HepG2 (cell line): ENCODE data around the gene EFNA3. TPM values are rescaled to one million over a fixed set of nuclear protein-coding genes. Genes with fewer than 3 reads are reported as not detected.
A peak's percentile ranks its signal among the peaks of the same experiment; 100 is the strongest.

Experiments
- AKAP8 ChIP-seq: sonication (generic); formaldehyde crosslinking; IDR thresholded peaks from 2 replicates; pipeline ENCODE4 v1.5.1; 2020; ENCODE audit warnings: mild to moderate bottlenecking, missing genetic modification reagents
- ARID2 ChIP-seq: sonication (generic); formaldehyde crosslinking; IDR thresholded peaks from 2 replicates; pipeline ENCODE4 v1.8.1; 2022; ENCODE audit warnings: mild to moderate bottlenecking, missing genetic modification reagents, borderline replicate concordance
- BRD4 ChIP-seq: sonication (generic); formaldehyde crosslinking; IDR thresholded peaks from 2 replicates; pipeline ENCODE4 v1.4.0; 2020; ENCODE audit warnings: missing genetic modification reagents
- CCDC6 ChIP-seq: sonication (generic); formaldehyde crosslinking; IDR thresholded peaks from 2 replicates; pipeline ENCODE4 v1.8.1; 2022; ENCODE audit warnings: mild to moderate bottlenecking, missing genetic modification reagents, moderate library complexity
- EHMT2 ChIP-seq: fragments of 200-600 bp; sonication (generic); IDR thresholded peaks from 2 replicates; pipeline ENCODE4 v1.7.0; 2017; ENCODE audit warnings: antibody characterized with exemption, low read depth, low read length, borderline replicate concordance
- HNRNPH1 ChIP-seq: fragments of 200-400 bp; formaldehyde crosslinking; optimal IDR thresholded peaks from 2 replicates; pipeline ENCODE3; 2017; ENCODE audit warnings: mild to moderate bottlenecking, low read depth, low read length
- MBNL3 ChIP-seq: fragments of 250-450 bp; sonication (Bioruptor Pico); conservative IDR thresholded peaks from 2 replicates; pipeline ENCODE4 v1.8.0; 2022; ENCODE audit warnings: mild to moderate bottlenecking, inconsistent platforms
- MLLT10 ChIP-seq: sonication (generic); formaldehyde crosslinking; IDR thresholded peaks from 2 replicates; pipeline ENCODE4 v1.4.0; 2020; ENCODE audit warnings: missing genetic modification reagents
- NR1H2 ChIP-seq: sonication (generic); formaldehyde crosslinking; IDR thresholded peaks from 2 replicates; pipeline ENCODE4 v1.8.1; 2022; ENCODE audit warnings: low read depth, missing genetic modification reagents, borderline replicate concordance
- SP1 ChIP-seq, 2 experiments: fragments of 450-650 bp in 1 of 2; sonication (generic) in 1 of 2; formaldehyde crosslinking in 1 of 2; IDR thresholded peaks; 2 replicates each; pipeline versions ENCODE4 v1.4.0 to v1.6.1; 2016 to 2020; ENCODE audit warnings: missing genetic modification reagents in 1 of 2
- TGIF2 ChIP-seq: IDR thresholded peaks from 2 replicates; pipeline ENCODE4 v1.6.1; 2016; ENCODE audit warnings: control low read depth, missing compliant biosample characterization
- ZNF160 ChIP-seq: sonication (generic); formaldehyde crosslinking; IDR thresholded peaks from 2 replicates; pipeline ENCODE4 v1.8.0; 2022; ENCODE audit warnings: mild to moderate bottlenecking, inconsistent platforms, missing genetic modification reagents
- ZNF17 ChIP-seq: sonication (generic); formaldehyde crosslinking; IDR thresholded peaks from 2 replicates; pipeline ENCODE4 v1.5.0; 2020; ENCODE audit warnings: mild to moderate bottlenecking, missing genetic modification reagents
- ZNF382 ChIP-seq: sonication (generic); formaldehyde crosslinking; IDR thresholded peaks from 2 replicates; pipeline ENCODE4 v1.5.0; 2020; ENCODE audit warnings: missing genetic modification reagents, mild to moderate bottlenecking, borderline replicate concordance
- ZNF383 ChIP-seq: sonication (generic); formaldehyde crosslinking; IDR thresholded peaks from 2 replicates; pipeline ENCODE4 v1.4.0; 2020; ENCODE audit warnings: missing genetic modification reagents, mild to moderate bottlenecking, borderline replicate concordance
- ZNF557 ChIP-seq: sonication (generic); formaldehyde crosslinking; IDR thresholded peaks from 2 replicates; pipeline ENCODE4 v1.4.0; 2020; ENCODE audit warnings: missing genetic modification reagents
- ZNF772 ChIP-seq: sonication (generic); formaldehyde crosslinking; IDR thresholded peaks from 2 replicates; pipeline ENCODE4 v1.5.0; 2020; ENCODE audit warnings: mild to moderate bottlenecking, missing genetic modification reagents
- polyA plus RNA-seq, 8 experiments: library from polyadenylated mRNA; depleted of rRNA in 3 of 8; stranded (reverse) in 7 of 8; unstranded in 1 of 8; fragments of >200 nt; fragmentation: Illumina TruSeq in 4 of 8; extraction: Trizol in 4 of 8; gene quantifications; 2 replicates each; pipeline versions ENCODE4 v1.2.1 to v1.2.3, GENCODE V29; 2011 to 2016; ENCODE audit warnings: low read depth in 4 of 8, missing spikeins in 1 of 8, mixed read lengths in 1 of 8; ENCODE audit not compliant: insufficient read depth in 1 of 8
- total RNA-seq, 5 experiments: library from RNA; depleted of rRNA; stranded (reverse); fragments of >200 nt; fragmentation: Illumina TruSeq; extraction: Trizol; gene quantifications; 2 replicates each; pipeline ENCODE4 v1.2.3, GENCODE V29; 2016; ENCODE audit warnings: low read depth in 1 of 5
- TF ChIP-seq, protein P1 (sequence below): sonication (generic); formaldehyde crosslinking; IDR thresholded peaks from 2 replicates; pipeline ENCODE4 v1.4.0; 2020; ENCODE audit warnings: mild to moderate bottlenecking, missing genetic modification reagents
- TF ChIP-seq, protein P2 (sequence below): sonication (generic); formaldehyde crosslinking; IDR thresholded peaks from 2 replicates; pipeline ENCODE4 v1.5.0; 2020; ENCODE audit warnings: mild to moderate bottlenecking, missing genetic modification reagents, borderline replicate concordance
- TF ChIP-seq, protein P3 (sequence below): sonication (generic); formaldehyde crosslinking; IDR thresholded peaks from 2 replicates; pipeline ENCODE4 v1.5.0; 2020; ENCODE audit warnings: missing genetic modification reagents

EFNA3 gene
- total and polyA plus RNA-seq, 2 of the 13 experiments (the other 11 are each of a cell fraction or from before 2014, with no cell fraction given), result 1.0 to 5.7 TPM

DNA sequence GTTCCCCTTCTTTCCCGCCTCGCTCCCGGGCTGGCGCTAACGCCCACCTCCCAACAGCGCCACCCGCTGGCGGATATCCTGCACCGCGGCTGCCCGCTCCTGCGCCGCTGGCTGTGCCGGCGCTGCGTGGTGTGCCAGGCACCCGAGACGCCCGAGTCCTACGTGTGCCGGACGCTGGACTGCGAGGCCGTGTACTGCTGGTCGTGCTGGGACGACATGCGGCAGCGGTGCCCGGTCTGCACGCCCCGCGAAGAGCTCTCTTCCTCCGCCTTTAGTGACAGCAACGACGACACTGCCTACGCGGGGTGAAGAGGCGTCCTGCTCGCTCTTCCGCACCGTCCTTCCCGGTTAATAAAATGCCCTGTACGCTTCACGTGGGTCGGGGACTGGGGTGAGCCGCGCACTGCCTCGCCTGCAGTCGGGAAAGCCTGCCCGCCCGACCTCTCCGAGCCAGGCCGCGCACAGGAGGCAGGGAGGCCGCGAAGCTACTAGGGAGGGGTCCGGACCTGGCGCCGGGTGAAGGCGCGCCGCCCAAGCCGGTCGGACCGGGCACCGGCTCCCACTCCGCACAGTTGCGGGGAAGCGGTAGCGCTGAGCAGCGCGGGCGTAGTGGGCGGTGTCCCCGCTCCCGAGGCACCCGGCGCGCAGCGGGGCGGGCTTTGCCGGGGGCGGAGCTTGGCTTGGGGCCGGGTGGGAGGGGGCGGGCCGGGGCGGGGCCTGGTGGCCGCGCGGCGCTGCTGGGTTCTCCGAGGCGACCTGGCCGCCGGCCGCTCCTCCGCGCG, 27.9 kb upstream of the EFNA3 start, which contains the start of gene ADAM15 (continued):
- no peak for TF ChIP-seq MBNL3
- no peak for TF ChIP-seq ZNF382 (CRISPR knock-in tag)
- peak; percentile 93 for TF ChIP-seq TGIF2 (CRISPR knock-in tag)
- TF ChIP-seq ZNF17 (CRISPR knock-in tag), result no peak
- no peak for TF ChIP-seq HNRNPH1
- no peak for TF ChIP-seq SP1 (IDR thresholded peaks at IDR 0.05)
- peak; percentile 88 for TF ChIP-seq SP1 (CRISPR knock-in tag; IDR thresholded peaks at IDR 0.05)
- no peak; the same call in 1 of the 2 replicates for TF ChIP-seq ZNF160 (CRISPR knock-in tag)
- TF ChIP-seq, protein P1, sequence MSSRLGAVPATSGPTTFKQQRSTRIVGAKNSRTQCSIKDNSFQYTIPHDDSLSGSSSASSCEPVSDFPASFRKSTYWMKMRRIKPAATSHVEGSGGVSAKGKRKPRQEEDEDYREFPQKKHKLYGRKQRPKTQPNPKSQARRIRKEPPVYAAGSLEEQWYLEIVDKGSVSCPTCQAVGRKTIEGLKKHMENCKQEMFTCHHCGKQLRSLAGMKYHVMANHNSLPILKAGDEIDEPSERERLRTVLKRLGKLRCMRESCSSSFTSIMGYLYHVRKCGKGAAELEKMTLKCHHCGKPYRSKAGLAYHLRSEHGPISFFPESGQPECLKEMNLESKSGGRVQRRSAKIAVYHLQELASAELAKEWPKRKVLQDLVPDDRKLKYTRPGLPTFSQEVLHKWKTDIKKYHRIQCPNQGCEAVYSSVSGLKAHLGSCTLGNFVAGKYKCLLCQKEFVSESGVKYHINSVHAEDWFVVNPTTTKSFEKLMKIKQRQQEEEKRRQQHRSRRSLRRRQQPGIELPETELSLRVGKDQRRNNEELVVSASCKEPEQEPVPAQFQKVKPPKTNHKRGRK (CRISPR knock-in tag), result no peak
- no peak for TF ChIP-seq ZNF557 (CRISPR knock-in tag)
- no peak for TF ChIP-seq MLLT10 (CRISPR knock-in tag)
- TF ChIP-seq ZNF383, result 0 out of 2 replicates have a peak, but pooled peaks have one; percentile 53
- TF ChIP-seq NR1H2, result peak; percentile 18; the same call in 1 of the 2 replicates
- peak; percentile 81 for TF ChIP-seq CCDC6
- TF ChIP-seq EHMT2, result no peak
- peak; percentile 79; the same call in 1 of the 2 replicates for TF ChIP-seq AKAP8 (CRISPR knock-in tag)
- TF ChIP-seq ZNF772 (CRISPR knock-in tag), result peak; percentile 90
- TF ChIP-seq, protein P2, sequence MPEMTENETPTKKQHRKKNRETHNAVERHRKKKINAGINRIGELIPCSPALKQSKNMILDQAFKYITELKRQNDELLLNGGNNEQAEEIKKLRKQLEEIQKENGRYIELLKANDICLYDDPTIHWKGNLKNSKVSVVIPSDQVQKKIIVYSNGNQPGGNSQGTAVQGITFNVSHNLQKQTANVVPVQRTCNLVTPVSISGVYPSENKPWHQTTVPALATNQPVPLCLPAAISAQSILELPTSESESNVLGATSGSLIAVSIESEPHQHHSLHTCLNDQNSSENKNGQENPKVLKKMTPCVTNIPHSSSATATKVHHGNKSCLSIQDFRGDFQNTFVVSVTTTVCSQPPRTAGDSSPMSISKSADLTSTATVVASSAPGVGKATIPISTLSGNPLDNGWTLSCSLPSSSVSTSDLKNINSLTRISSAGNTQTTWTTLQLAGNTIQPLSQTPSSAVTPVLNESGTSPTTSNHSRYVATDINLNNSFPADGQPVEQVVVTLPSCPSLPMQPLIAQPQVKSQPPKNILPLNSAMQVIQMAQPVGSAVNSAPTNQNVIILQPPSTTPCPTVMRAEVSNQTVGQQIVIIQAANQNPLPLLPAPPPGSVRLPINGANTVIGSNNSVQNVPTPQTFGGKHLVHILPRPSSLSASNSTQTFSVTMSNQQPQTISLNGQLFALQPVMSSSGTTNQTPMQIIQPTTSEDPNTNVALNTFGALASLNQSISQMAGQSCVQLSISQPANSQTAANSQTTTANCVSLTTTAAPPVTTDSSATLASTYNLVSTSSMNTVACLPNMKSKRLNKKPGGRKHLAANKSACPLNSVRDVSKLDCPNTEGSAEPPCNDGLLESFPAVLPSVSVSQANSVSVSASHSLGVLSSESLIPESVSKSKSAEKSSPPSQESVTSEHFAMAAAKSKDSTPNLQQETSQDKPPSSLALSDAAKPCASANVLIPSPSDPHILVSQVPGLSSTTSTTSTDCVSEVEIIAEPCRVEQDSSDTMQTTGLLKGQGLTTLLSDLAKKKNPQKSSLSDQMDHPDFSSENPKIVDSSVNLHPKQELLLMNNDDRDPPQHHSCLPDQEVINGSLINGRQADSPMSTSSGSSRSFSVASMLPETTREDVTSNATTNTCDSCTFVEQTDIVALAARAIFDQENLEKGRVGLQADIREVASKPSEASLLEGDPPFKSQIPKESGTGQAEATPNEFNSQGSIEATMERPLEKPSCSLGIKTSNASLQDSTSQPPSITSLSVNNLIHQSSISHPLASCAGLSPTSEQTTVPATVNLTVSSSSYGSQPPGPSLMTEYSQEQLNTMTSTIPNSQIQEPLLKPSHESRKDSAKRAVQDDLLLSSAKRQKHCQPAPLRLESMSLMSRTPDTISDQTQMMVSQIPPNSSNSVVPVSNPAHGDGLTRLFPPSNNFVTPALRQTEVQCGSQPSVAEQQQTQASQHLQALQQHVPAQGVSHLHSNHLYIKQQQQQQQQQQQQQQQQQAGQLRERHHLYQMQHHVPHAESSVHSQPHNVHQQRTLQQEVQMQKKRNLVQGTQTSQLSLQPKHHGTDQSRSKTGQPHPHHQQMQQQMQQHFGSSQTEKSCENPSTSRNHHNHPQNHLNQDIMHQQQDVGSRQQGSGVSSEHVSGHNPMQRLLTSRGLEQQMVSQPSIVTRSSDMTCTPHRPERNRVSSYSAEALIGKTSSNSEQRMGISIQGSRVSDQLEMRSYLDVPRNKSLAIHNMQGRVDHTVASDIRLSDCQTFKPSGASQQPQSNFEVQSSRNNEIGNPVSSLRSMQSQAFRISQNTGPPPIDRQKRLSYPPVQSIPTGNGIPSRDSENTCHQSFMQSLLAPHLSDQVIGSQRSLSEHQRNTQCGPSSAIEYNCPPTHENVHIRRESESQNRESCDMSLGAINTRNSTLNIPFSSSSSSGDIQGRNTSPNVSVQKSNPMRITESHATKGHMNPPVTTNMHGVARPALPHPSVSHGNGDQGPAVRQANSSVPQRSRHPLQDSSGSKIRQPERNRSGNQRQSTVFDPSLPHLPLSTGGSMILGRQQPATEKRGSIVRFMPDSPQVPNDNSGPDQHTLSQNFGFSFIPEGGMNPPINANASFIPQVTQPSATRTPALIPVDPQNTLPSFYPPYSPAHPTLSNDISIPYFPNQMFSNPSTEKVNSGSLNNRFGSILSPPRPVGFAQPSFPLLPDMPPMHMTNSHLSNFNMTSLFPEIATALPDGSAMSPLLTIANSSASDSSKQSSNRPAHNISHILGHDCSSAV (CRISPR knock-in tag), result no peak
- TF ChIP-seq, protein P3, sequence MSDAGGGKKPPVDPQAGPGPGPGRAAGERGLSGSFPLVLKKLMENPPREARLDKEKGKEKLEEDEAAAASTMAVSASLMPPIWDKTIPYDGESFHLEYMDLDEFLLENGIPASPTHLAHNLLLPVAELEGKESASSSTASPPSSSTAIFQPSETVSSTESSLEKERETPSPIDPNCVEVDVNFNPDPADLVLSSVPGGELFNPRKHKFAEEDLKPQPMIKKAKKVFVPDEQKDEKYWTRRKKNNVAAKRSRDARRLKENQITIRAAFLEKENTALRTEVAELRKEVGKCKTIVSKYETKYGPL (CRISPR knock-in tag), result no peak
- TF ChIP-seq ARID2 (CRISPR knock-in tag), result no peak
- TF ChIP-seq BRD4 (CRISPR knock-in tag), result peak; percentile 77; the same call in 1 of the 2 replicates
